Measurements from ENCODE around the gene PHKA2.

The PHKA2 gene

DNA sequence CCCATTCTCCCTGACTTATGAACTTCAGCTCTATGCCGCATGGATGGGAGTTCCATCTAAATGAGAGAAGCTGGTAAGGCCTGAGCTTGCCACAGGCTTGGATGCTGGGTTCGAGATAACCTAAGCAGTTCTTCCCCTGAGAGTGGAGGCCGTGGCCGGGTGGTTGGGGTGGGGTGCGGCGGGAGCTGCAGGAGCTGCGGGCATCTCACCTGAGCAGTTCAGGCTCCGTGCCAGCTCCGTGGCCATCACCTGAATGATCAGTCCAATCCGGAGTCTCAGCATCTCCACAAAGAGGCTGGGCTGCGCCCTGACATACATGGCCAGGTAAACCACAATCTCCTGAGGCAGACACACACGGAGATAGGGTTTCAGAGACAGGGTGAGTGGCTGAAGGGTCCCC lies 77.6 kb downstream of the PHKA2 start:
- H2BK120ac ChIP-seq (ENCODE audit: low read depth, low read length), result no peak overlapping the region
- H2BK5ac ChIP-seq (ENCODE audit: low read length), result no peak overlapping the region
- H3K79me2 ChIP-seq (ENCODE audit: control insufficient read depth, insufficient read depth, low read length), result no peaks in the 10 kb centered on the region
- no peak overlapping the region for H3K18ac ChIP-seq (ENCODE audit: low read length)
- no peaks in the 10 kb centered on the region for H3K79me1 ChIP-seq (ENCODE audit: low read length)
- no peak overlapping the region for H4K8ac ChIP-seq (ENCODE audit: low read depth, low read length)
- H3K4me1 ChIP-seq (ENCODE audit: control insufficient read depth, low read depth, low read length), result no peaks in the 10 kb centered on the region
- H3K4me2 ChIP-seq (ENCODE audit: low read length), result no peak overlapping the region
- WGBS (ENCODE audit: extremely low coverage, insufficient coverage, low lambda C conversion rate), result no CpG with 5 or more reads among the region's 12 CpGs
- no peak overlapping the region for H3K4ac ChIP-seq (ENCODE audit: low read depth, low read length)
- H3K36me3 ChIP-seq (ENCODE audit: control insufficient read depth, insufficient read depth, low read length), result no peaks in the 10 kb centered on the region
- H3K23ac ChIP-seq (ENCODE audit: low read length), result no peak overlapping the region
- no peak overlapping the region for H3K27ac ChIP-seq (ENCODE audit: low read depth, low read length)
- H3K27me3 ChIP-seq (ENCODE audit: insufficient read depth, low read length, poor library complexity), result no peaks in the 10 kb centered on the region
- DNase-seq, result no peak
- no peak overlapping the region for H3K4me3 ChIP-seq (ENCODE audit: low read length)
- H3K56ac ChIP-seq (ENCODE audit: low read length), result no peak overlapping the region
- H2BK15ac ChIP-seq (replicated peaks; ENCODE audit: low read depth), result no peak overlapping the region
- H3K9ac ChIP-seq (ENCODE audit: low read length), result no peak overlapping the region
- H2AK5ac ChIP-seq (ENCODE audit: low read length), result no peak overlapping the region
- H4K5ac ChIP-seq (ENCODE audit: low read length), result no peak overlapping the region

- no peaks in the 10 kb centered on the region for H3K36me3 ChIP-seq (ENCODE audit: control insufficient read depth, insufficient read depth, low read length)
- H3K79me2 ChIP-seq (ENCODE audit: control insufficient read depth, insufficient read depth, low read length), result no peaks in the 10 kb centered on the region
- no peak overlapping the region for H2BK15ac ChIP-seq (replicated peaks; ENCODE audit: low read depth)
- H3K23ac ChIP-seq (ENCODE audit: low read length), result no peak overlapping the region
- H3K56ac ChIP-seq (ENCODE audit: low read length), result no peak overlapping the region
- H2AK5ac ChIP-seq (ENCODE audit: low read length), result no peak overlapping the region
- H3K4ac ChIP-seq (ENCODE audit: low read depth, low read length), result no peak overlapping the region
- no peak overlapping the region for H4K5ac ChIP-seq (ENCODE audit: low read length)
- no peak overlapping the region for H3K4me3 ChIP-seq (ENCODE audit: low read length)
- H2BK120ac ChIP-seq (ENCODE audit: low read depth, low read length), result no peak overlapping the region
- no peaks in the 10 kb centered on the region for H3K79me1 ChIP-seq (ENCODE audit: low read length)
- no peaks in the 10 kb centered on the region for H3K4me1 ChIP-seq (ENCODE audit: control insufficient read depth, low read depth, low read length)
- H3K4me2 ChIP-seq (ENCODE audit: low read length), result no peak overlapping the region
- H3K18ac ChIP-seq (ENCODE audit: low read length), result no peak overlapping the region
- no CpG with 5 or more reads among the region's 15 CpGs for WGBS (ENCODE audit: extremely low coverage, insufficient coverage, low lambda C conversion rate)
- DNase-seq, result peak; percentile 14
- no peak overlapping the region for H3K27ac ChIP-seq (ENCODE audit: low read depth, low read length)
- no peak overlapping the region for H4K8ac ChIP-seq (ENCODE audit: low read depth, low read length)
- no peaks in the 10 kb centered on the region for H3K27me3 ChIP-seq (ENCODE audit: insufficient read depth, low read length, poor library complexity)
- no peak overlapping the region for H3K9ac ChIP-seq (ENCODE audit: low read length)
- no peak overlapping the region for H2BK5ac ChIP-seq (ENCODE audit: low read length)
Observed at GRCh38 chrX:18900401-18900976, 83.4 kb downstream of the PHKA2 start.

DNA sequence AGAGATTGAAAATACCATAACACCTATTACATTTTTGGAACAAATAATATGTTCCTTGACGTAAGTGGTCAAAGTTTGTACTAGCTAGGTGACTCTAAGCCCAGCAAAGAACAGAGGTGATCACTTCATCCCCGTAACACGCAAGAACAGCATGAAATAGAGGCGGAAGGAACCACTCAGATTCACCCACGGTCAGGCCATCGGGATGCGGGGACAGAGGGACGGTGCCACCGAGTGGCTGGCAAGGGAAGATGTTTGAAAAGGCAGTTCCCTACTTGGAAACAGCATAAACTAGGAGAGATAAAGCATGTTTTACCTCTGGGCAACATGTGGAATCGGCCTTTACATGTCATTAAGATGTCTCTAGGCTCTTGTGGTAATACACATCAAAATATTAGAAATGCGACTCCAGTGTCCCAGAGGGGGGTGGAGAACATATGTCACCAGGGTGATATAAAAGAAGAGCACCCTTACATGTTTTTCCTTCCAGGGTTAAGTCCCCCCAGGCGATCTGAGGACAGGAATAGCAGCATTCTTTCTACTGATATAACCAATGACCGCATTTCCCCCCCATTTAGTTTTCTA lies 84.0 kb downstream of the PHKA2 start:
- Histone ChIP-seq H2BK5ac (ENCODE audit: low read length) (no peak overlapping the region), H3K4me2 (ENCODE audit: low read length) (no peak overlapping the region), H3K27ac (ENCODE audit: low read depth, low read length) (no peak overlapping the region), H3K4me1 (ENCODE audit: control insufficient read depth, low read depth, low read length) (no peaks in the 10 kb centered on the region), H3K79me1 (ENCODE audit: low read length) (no peaks in the 10 kb centered on the region), H3K79me2 (ENCODE audit: control insufficient read depth, insufficient read depth, low read length) (no peaks in the 10 kb centered on the region), H3K36me3 (ENCODE audit: control insufficient read depth, insufficient read depth, low read length) (no peaks in the 10 kb centered on the region), H3K23ac (ENCODE audit: low read length) (no peak overlapping the region), H3K27me3 (ENCODE audit: insufficient read depth, low read length, poor library complexity) (no peaks in the 10 kb centered on the region), H3K4me3 (ENCODE audit: low read length) (no peak overlapping the region), H2BK15ac (replicated peaks; ENCODE audit: low read depth) (no peak overlapping the region), H2AK5ac (ENCODE audit: low read length) (no peak overlapping the region), H3K18ac (ENCODE audit: low read length) (no peak overlapping the region), H2BK120ac (ENCODE audit: low read depth, low read length) (no peak overlapping the region), H3K4ac (ENCODE audit: low read depth, low read length) (no peak overlapping the region), H3K56ac (ENCODE audit: low read length) (no peak overlapping the region), H4K8ac (ENCODE audit: low read depth, low read length) (no peak overlapping the region), H4K5ac (ENCODE audit: low read length) (no peak overlapping the region), H3K9ac (ENCODE audit: low read length) (no peak overlapping the region)
- peak; percentile 58 for DNase-seq
- WGBS (ENCODE audit: extremely low coverage, insufficient coverage, low lambda C conversion rate), result no CpG with 5 or more reads among the region's 13 CpGs

DNA sequence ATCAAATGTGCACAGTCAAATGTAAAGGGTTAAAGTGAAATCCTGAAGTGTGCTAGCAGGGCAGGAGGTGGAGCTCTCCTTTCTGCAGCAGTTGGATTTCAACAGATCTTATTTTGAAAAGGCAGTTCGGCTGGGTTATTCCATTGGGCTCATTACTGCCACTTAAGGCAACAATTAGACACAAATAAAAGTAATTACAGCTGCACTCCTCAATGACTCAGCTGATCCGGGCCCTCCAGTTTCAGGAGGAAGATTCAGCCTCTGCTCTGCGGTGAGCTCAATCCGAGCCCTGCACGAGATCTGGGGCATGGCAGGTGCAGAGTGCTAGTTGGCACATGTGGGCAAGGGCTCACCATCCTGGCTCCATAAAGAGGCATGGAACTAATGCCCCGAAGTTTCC lies 85.4 kb downstream of the PHKA2 start:
- Histone ChIP-seq H3K36me3 (ENCODE audit: control insufficient read depth, insufficient read depth, low read length) (no peaks in the 10 kb centered on the region), H3K4me3 (ENCODE audit: low read length) (no peak overlapping the region), H3K23ac (ENCODE audit: low read length) (no peak overlapping the region), H2BK15ac (replicated peaks; ENCODE audit: low read depth) (no peak overlapping the region), H3K4me1 (ENCODE audit: control insufficient read depth, low read depth, low read length) (no peaks in the 10 kb centered on the region), H2AK5ac (ENCODE audit: low read length) (no peak overlapping the region), H3K18ac (ENCODE audit: low read length) (no peak overlapping the region), H4K5ac (ENCODE audit: low read length) (no peak overlapping the region), H4K8ac (ENCODE audit: low read depth, low read length) (no peak overlapping the region), H2BK120ac (ENCODE audit: low read depth, low read length) (no peak overlapping the region), H2BK5ac (ENCODE audit: low read length) (no peak overlapping the region), H3K79me1 (ENCODE audit: low read length) (no peaks in the 10 kb centered on the region), H3K79me2 (ENCODE audit: control insufficient read depth, insufficient read depth, low read length) (no peaks in the 10 kb centered on the region), H3K4me2 (ENCODE audit: low read length) (no peak overlapping the region), H3K56ac (ENCODE audit: low read length) (no peak overlapping the region), H3K4ac (ENCODE audit: low read depth, low read length) (no peak overlapping the region), H3K27ac (ENCODE audit: low read depth, low read length) (no peak overlapping the region), H3K27me3 (ENCODE audit: insufficient read depth, low read length, poor library complexity) (no peaks in the 10 kb centered on the region), H3K9ac (ENCODE audit: low read length) (no peak overlapping the region)
- WGBS (ENCODE audit: extremely low coverage, insufficient coverage, low lambda C conversion rate), result no CpG with 5 or more reads among the region's 6 CpGs
- no peak for DNase-seq

- Histone ChIP-seq H3K79me2 (ENCODE audit: control insufficient read depth, insufficient read depth, low read length) (no peaks in the 10 kb centered on the region), H3K56ac (ENCODE audit: low read length) (no peak overlapping the region), H3K9ac (ENCODE audit: low read length) (no peak overlapping the region), H3K79me1 (ENCODE audit: low read length) (no peaks in the 10 kb centered on the region), H4K5ac (ENCODE audit: low read length) (no peak overlapping the region), H3K4me2 (ENCODE audit: low read length) (no peak overlapping the region), H3K4ac (ENCODE audit: low read depth, low read length) (no peak overlapping the region), H3K27ac (ENCODE audit: low read depth, low read length) (no peak overlapping the region), H3K36me3 (ENCODE audit: control insufficient read depth, insufficient read depth, low read length) (no peaks in the 10 kb centered on the region), H3K4me1 (ENCODE audit: control insufficient read depth, low read depth, low read length) (no peaks in the 10 kb centered on the region), H4K8ac (ENCODE audit: low read depth, low read length) (no peak overlapping the region), H2BK120ac (ENCODE audit: low read depth, low read length) (no peak overlapping the region), H3K23ac (ENCODE audit: low read length) (no peak overlapping the region), H3K4me3 (ENCODE audit: low read length) (no peak overlapping the region), H2AK5ac (ENCODE audit: low read length) (no peak overlapping the region), H3K27me3 (ENCODE audit: insufficient read depth, low read length, poor library complexity) (no peaks in the 10 kb centered on the region), H3K18ac (ENCODE audit: low read length) (no peak overlapping the region), H2BK15ac (replicated peaks; ENCODE audit: low read depth) (no peak overlapping the region), H2BK5ac (ENCODE audit: low read length) (no peak overlapping the region)
- whole genome bisulfite sequencing (ENCODE audit: extremely low coverage, insufficient coverage, low lambda C conversion rate), result no CpG with 5 or more reads among the region's 11 CpGs
- no peak for DNase-seq
Observed at GRCh38 chrX:18898091-18898490, 85.8 kb downstream of the PHKA2 start.

- Histone ChIP-seq H2BK120ac (ENCODE audit: low read depth, low read length) (no peak overlapping the region), H2AK5ac (ENCODE audit: low read length) (no peak overlapping the region), H3K79me1 (ENCODE audit: low read length) (no peaks in the 10 kb centered on the region), H3K27ac (ENCODE audit: low read depth, low read length) (no peak overlapping the region), H2BK15ac (replicated peaks; ENCODE audit: low read depth) (no peak overlapping the region), H2BK5ac (ENCODE audit: low read length) (no peak overlapping the region), H3K18ac (ENCODE audit: low read length) (no peak overlapping the region), H3K4ac (ENCODE audit: low read depth, low read length) (no peak overlapping the region), H3K27me3 (ENCODE audit: insufficient read depth, low read length, poor library complexity) (no peaks in the 10 kb centered on the region), H3K4me1 (ENCODE audit: control insufficient read depth, low read depth, low read length) (no peaks in the 10 kb centered on the region), H3K56ac (ENCODE audit: low read length) (no peak overlapping the region), H3K9ac (ENCODE audit: low read length) (no peak overlapping the region), H4K5ac (ENCODE audit: low read length) (no peak overlapping the region), H3K23ac (ENCODE audit: low read length) (no peak overlapping the region), H4K8ac (ENCODE audit: low read depth, low read length) (no peak overlapping the region), H3K4me3 (ENCODE audit: low read length) (no peak overlapping the region), H3K79me2 (ENCODE audit: control insufficient read depth, insufficient read depth, low read length) (no peaks in the 10 kb centered on the region), H3K4me2 (ENCODE audit: low read length) (no peak overlapping the region), H3K36me3 (ENCODE audit: control insufficient read depth, insufficient read depth, low read length) (no peaks in the 10 kb centered on the region)
- no CpG with 5 or more reads among the region's 15 CpGs for WGBS (ENCODE audit: extremely low coverage, insufficient coverage, low lambda C conversion rate)
- no peak for DNase-seq
Observed at GRCh38 chrX:18897611-18898010, 86.3 kb downstream of the PHKA2 start.
